ENCODE measurements around the gene ST6GAL1.

GRCh38 chr3:187085021-187085666 lies 154.8 kb downstream of the ST6GAL1 start:
- TF ChIP-seq CTCF (IDR thresholded peaks at IDR 0.05) (no peak), POLR2A (IDR thresholded peaks at IDR 0.05) (no peak)
